H9 (cell line): Measurements from ENCODE around the gene IL16. TPM values are rescaled to one million over a fixed set of nuclear protein-coding genes. Genes with fewer than 3 reads are reported as not detected.

ENCODE experiments used
- DNase-seq: peaks from one replicate; pipeline ENCODE4 v3.0.0-alpha.2; 2017
- H2AFZ ChIP-seq: one replicate; pipeline ENCODE4 v1.6.1; 2013; ENCODE audit warnings: mild to moderate bottlenecking, low read length, control low read depth, moderate library complexity
- H2AK5ac ChIP-seq: 2 replicates; pipeline ENCODE4 v1.6.1; 2013; ENCODE audit warnings: low read length, control low read depth, mixed read lengths; ENCODE audit not compliant: insufficient read length
- H2BK120ac ChIP-seq: one replicate; pipeline ENCODE4 v1.6.1; 2013; ENCODE audit warnings: low read depth, mild to moderate bottlenecking, low read length, control low read depth, inconsistent platforms; ENCODE audit not compliant: poor library complexity, severe bottlenecking
- H2BK12ac ChIP-seq: 2 replicates; pipeline ENCODE4 v1.6.1; 2013; ENCODE audit warnings: low read length, control low read depth, mixed read lengths, low read depth; ENCODE audit not compliant: insufficient read length
- H2BK15ac ChIP-seq: 2 replicates; pipeline ENCODE4 v1.6.1; 2013; ENCODE audit warnings: low read depth, low read length, control low read depth
- H2BK20ac ChIP-seq: one replicate; pipeline ENCODE4 v1.6.1; 2013; ENCODE audit warnings: low read depth, mild to moderate bottlenecking, low read length, control low read depth, inconsistent platforms; ENCODE audit not compliant: poor library complexity, severe bottlenecking
- H2BK5ac ChIP-seq: 2 replicates; pipeline ENCODE4 v1.6.1; 2013; ENCODE audit warnings: low read length, control low read depth, mixed read lengths; ENCODE audit not compliant: insufficient read length
- H3K14ac ChIP-seq: 2 replicates; pipeline ENCODE4 v1.6.1; 2013; ENCODE audit warnings: low read length, control low read depth; ENCODE audit not compliant: insufficient read depth
- H3K18ac ChIP-seq: 2 replicates; pipeline ENCODE4 v1.6.1; 2013; ENCODE audit warnings: low read depth, mild to moderate bottlenecking, mixed read lengths, low read length, control low read depth; ENCODE audit not compliant: insufficient read length
- H3K23ac ChIP-seq: 2 replicates; pipeline ENCODE4 v1.6.1; 2013; ENCODE audit warnings: low read length, control low read depth, mixed read lengths, low read depth; ENCODE audit not compliant: insufficient read length
- H3K23me2 ChIP-seq: 2 replicates; pipeline ENCODE4 v1.6.1; 2013; ENCODE audit warnings: low read depth, mild to moderate bottlenecking, mixed read lengths, low read length, control low read depth; ENCODE audit not compliant: insufficient read length, poor library complexity, severe bottlenecking
- H3K27ac ChIP-seq: 2 replicates; pipeline ENCODE4 v1.5.1; 2013; ENCODE audit warnings: low read length, control low read depth, mixed read lengths, low read depth; ENCODE audit not compliant: insufficient read length
- H3K27me3 ChIP-seq: 2 replicates; pipeline ENCODE4 v1.6.1; 2013; ENCODE audit warnings: low read length, control low read depth, inconsistent platforms; ENCODE audit not compliant: insufficient read depth
- H3K4ac ChIP-seq: 2 replicates; pipeline ENCODE4 v1.6.1; 2013; ENCODE audit warnings: low read depth, mild to moderate bottlenecking, control low read depth, inconsistent platforms, low read length, moderate library complexity
- H3K4me1 ChIP-seq: 2 replicates; pipeline ENCODE4 v1.6.1; 2013; ENCODE audit warnings: low read length, control low read depth, inconsistent platforms; ENCODE audit not compliant: insufficient read depth
- H3K4me2 ChIP-seq: 2 replicates; pipeline ENCODE4 v1.6.1; 2013; ENCODE audit warnings: low read length, control low read depth, mixed read lengths; ENCODE audit not compliant: insufficient read length, insufficient read depth
- H3K56ac ChIP-seq: 2 replicates; pipeline ENCODE4 v1.6.1; 2013; ENCODE audit warnings: low read depth, mild to moderate bottlenecking, mixed read lengths, low read length, control low read depth; ENCODE audit not compliant: insufficient read length
- H3K79me1 ChIP-seq: 2 replicates; pipeline ENCODE4 v1.6.1; 2013; ENCODE audit warnings: low read depth, mild to moderate bottlenecking, moderate library complexity, low read length, control low read depth, inconsistent platforms; ENCODE audit not compliant: insufficient read depth, poor library complexity, severe bottlenecking
- H3K79me2 ChIP-seq: 2 replicates; pipeline ENCODE4 v1.6.1; 2013; ENCODE audit warnings: low read length, control low read depth, inconsistent platforms; ENCODE audit not compliant: insufficient read depth
- H3K9ac ChIP-seq: 2 replicates; pipeline ENCODE4 v1.6.1; 2013; ENCODE audit warnings: low read length, control low read depth, mixed read lengths; ENCODE audit not compliant: insufficient read length; ENCODE audit errors: extremely low read depth
- H3K9me3 ChIP-seq: one replicate; pipeline ENCODE4 v1.6.1; 2013; ENCODE audit warnings: low read depth, low read length, inconsistent platforms; ENCODE audit not compliant: control insufficient read depth
- H3T11ph ChIP-seq: one replicate; pipeline ENCODE4 v1.6.1; 2013; ENCODE audit warnings: mild to moderate bottlenecking, low read length, control low read depth, inconsistent platforms
- H4K20me1 ChIP-seq: one replicate; pipeline ENCODE4 v1.6.1; 2013; ENCODE audit not compliant: control insufficient read depth, insufficient read length, insufficient read depth
- H4K5ac ChIP-seq: 2 replicates; pipeline ENCODE4 v1.6.1; 2013; ENCODE audit warnings: low read depth, mild to moderate bottlenecking, mixed read lengths, low read length, control low read depth; ENCODE audit not compliant: insufficient read length
- H4K8ac ChIP-seq: replicated peaks from 2 replicates; pipeline ENCODE4 v1.6.1; 2013; ENCODE audit warnings: low read length, control low read depth, mixed read lengths, low read depth; ENCODE audit not compliant: insufficient read length
- H4K91ac ChIP-seq: 2 replicates; pipeline ENCODE4 v1.6.1; 2013; ENCODE audit warnings: low read depth, mild to moderate bottlenecking, moderate library complexity, mixed read lengths, low read length, control low read depth; ENCODE audit not compliant: insufficient read length
- H3K27ac Mint-ChIP-seq, 3 experiments: 2 replicates in 2 of 3; 3 replicates in 1 of 3; pipeline ENCODE4 v1.8.0; 2020 to 2021; ENCODE audit warnings: mixed read lengths in 3 of 3, mild to moderate bottlenecking in 1 of 3, moderate library complexity in 1 of 3
- H3K27me3 Mint-ChIP-seq: 2 replicates; pipeline ENCODE4 v1.8.0; 2021; ENCODE audit warnings: low read depth, mild to moderate bottlenecking, moderate library complexity, mixed read lengths
- H3K36me3 Mint-ChIP-seq, 3 experiments: 2 replicates in 2 of 3; 3 replicates in 1 of 3; pipeline ENCODE4 v1.8.0; 2020 to 2021; ENCODE audit warnings: low read depth in 3 of 3, mixed read lengths in 3 of 3; ENCODE audit not compliant: insufficient read depth in 1 of 3
- H3K4me1 Mint-ChIP-seq, 2 experiments: 2 replicates each; pipeline ENCODE4 v1.8.0; 2020; ENCODE audit warnings: mixed read lengths in 2 of 2
- H3K4me3 Mint-ChIP-seq, 2 experiments: 2 replicates in 1 of 2; 3 replicates in 1 of 2; pipeline ENCODE4 v1.8.0; 2020 to 2021; ENCODE audit warnings: mild to moderate bottlenecking in 2 of 2, mixed read lengths in 2 of 2, moderate library complexity in 1 of 2
- H3K9me3 Mint-ChIP-seq, 2 experiments: 2 replicates in 1 of 2; 3 replicates in 1 of 2; pipeline ENCODE4 v1.8.0; 2020; ENCODE audit warnings: mild to moderate bottlenecking in 2 of 2, mixed read lengths in 2 of 2, moderate library complexity in 1 of 2
- WGBS: extraction: QIAGEN DNeasy Blood & Tissue Kit; methylation state at CpG from one replicate; pipeline ENCODE4 v1.1.7; 2013; ENCODE audit warnings: missing lambda C conversion rate, low lambda C conversion rate, mixed read lengths; ENCODE audit not compliant: insufficient read length; ENCODE audit errors: extremely low coverage; 5-methylcytosine and 5-hydroxymethylcytosine counted together
- total RNA-seq: library from RNA; stranded (reverse); gene quantifications from 2 replicates; pipeline ENCODE4 v1.2.1, GENCODE V29; 2021
- TF ChIP-seq, protein P1 (sequence below): fragments of 200-600 bp; sonication (generic); conservative IDR thresholded peaks from 3 replicates; pipeline ENCODE4 v1.8.0; 2021; ENCODE audit warnings: antibody characterized with exemption, mild to moderate bottlenecking

IL16 gene
- total RNA-seq, 1 experiment from 2014 or later: 0.28 TPM

DNA sequence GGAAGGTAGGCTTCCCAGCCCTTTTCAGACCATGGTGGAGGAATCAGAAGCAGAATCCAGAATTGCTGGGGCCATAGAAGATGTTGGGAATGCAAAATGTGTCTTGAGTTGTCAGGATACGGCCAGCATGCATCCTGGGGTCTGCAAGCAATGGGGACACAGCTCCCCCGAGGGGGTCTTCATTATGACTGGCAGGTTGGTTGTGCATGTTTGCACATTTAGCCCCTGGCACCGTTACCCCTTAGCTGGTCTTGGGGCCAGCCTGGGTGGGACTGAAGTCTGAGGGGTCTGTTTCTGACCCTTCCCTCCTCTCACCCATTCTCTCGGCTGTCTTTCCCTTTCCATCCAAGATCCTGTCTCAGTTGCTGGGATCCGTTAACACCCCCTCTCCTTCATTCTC is 76.5 kb downstream of the IL16 start:
- no peak overlapping the region for H3K56ac ChIP-seq
- Mint-ChIP-seq H3K27ac (no peak overlapping the region), H3K36me3 (peaks cover 5 to 16% (median 10%) of the 10 kb centered on the region in 3 experiments; a peak in 6 of 7 replicates), H3K4me1 (peaks cover 10% of the 10 kb centered on the region in 2 experiments), H3K27me3 (peaks cover 5% of the 10 kb centered on the region; the same call in 1 of the 2 replicates), H3K9me3 (peaks cover 15 to 16% of the 10 kb centered on the region in 2 experiments), H3K4me3 (no peak overlapping the region)
- no peak overlapping the region for H4K5ac ChIP-seq
- H3K14ac ChIP-seq: no peak overlapping the region
- no peak overlapping the region for H2AK5ac ChIP-seq
- no peak overlapping the region for H2AFZ ChIP-seq
- H3K9me3 ChIP-seq: peaks cover 3% of the 10 kb centered on the region
- WGBS: no CpG with 5 or more reads among the region's 5 CpGs
- H2BK12ac ChIP-seq: no peak overlapping the region
- DNase-seq: no peak
- no peak overlapping the region for H3K23ac ChIP-seq
- H3K27ac ChIP-seq: no peak overlapping the region
- TF ChIP-seq, protein P1, sequence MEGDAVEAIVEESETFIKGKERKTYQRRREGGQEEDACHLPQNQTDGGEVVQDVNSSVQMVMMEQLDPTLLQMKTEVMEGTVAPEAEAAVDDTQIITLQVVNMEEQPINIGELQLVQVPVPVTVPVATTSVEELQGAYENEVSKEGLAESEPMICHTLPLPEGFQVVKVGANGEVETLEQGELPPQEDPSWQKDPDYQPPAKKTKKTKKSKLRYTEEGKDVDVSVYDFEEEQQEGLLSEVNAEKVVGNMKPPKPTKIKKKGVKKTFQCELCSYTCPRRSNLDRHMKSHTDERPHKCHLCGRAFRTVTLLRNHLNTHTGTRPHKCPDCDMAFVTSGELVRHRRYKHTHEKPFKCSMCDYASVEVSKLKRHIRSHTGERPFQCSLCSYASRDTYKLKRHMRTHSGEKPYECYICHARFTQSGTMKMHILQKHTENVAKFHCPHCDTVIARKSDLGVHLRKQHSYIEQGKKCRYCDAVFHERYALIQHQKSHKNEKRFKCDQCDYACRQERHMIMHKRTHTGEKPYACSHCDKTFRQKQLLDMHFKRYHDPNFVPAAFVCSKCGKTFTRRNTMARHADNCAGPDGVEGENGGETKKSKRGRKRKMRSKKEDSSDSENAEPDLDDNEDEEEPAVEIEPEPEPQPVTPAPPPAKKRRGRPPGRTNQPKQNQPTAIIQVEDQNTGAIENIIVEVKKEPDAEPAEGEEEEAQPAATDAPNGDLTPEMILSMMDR: no peak
- no peak overlapping the region for H3K4me2 ChIP-seq
- no peak overlapping the region for H2BK20ac ChIP-seq
- no peak overlapping the region for H4K91ac ChIP-seq
- no peak overlapping the region for H2BK5ac ChIP-seq
- H3K9ac ChIP-seq: no peak overlapping the region
- no peaks in the 10 kb centered on the region for H3K79me1 ChIP-seq
- no peaks in the 10 kb centered on the region for H3K79me2 ChIP-seq
- H4K8ac ChIP-seq: no peak overlapping the region
- no peaks in the 10 kb centered on the region for H3K23me2 ChIP-seq
- peaks cover 3% of the 10 kb centered on the region; the same call in 1 of the 2 replicates for H3K4me1 ChIP-seq
- no peak overlapping the region for H3K18ac ChIP-seq
- H2BK120ac ChIP-seq: no peak overlapping the region
- H3K27me3 ChIP-seq: no peaks in the 10 kb centered on the region
- H3T11ph ChIP-seq: no peak overlapping the region
- H3K4ac ChIP-seq: no peak overlapping the region
- no peak overlapping the region for H2BK15ac ChIP-seq
- H4K20me1 ChIP-seq: no peaks in the 10 kb centered on the region
